Measurements from ENCODE around the gene NADSYN1. TPM values are rescaled to one million over a fixed set of nuclear protein-coding genes. Genes with fewer than 3 reads are reported as not detected.

The NADSYN1 gene
- total RNA-seq, 2 donors from 2014 or later, result 117 to 129 TPM

- ATAC-seq (no peak), DNase-seq (ENCODE audit: low spot score) (no peak)
- no peak overlapping the region for H3K27ac Mint-ChIP-seq
- no peak overlapping the region for H3K4me3 Mint-ChIP-seq
- peaks cover 9 to 12% of the 10 kb centered on the region in 2 donors for H3K4me1 Mint-ChIP-seq (ENCODE audit: low read depth in 2 of 2)
- no peaks in the 10 kb centered on the region for H3K9me3 Mint-ChIP-seq
- peaks cover 27 to 35% of the 10 kb centered on the region in 2 donors for H3K27me3 Mint-ChIP-seq
- H3K36me3 Mint-ChIP-seq, result no peaks in the 10 kb centered on the region
Measured at GRCh38 chr11:71545405-71545966, 92.5 kb downstream of the NADSYN1 start.

DNA sequence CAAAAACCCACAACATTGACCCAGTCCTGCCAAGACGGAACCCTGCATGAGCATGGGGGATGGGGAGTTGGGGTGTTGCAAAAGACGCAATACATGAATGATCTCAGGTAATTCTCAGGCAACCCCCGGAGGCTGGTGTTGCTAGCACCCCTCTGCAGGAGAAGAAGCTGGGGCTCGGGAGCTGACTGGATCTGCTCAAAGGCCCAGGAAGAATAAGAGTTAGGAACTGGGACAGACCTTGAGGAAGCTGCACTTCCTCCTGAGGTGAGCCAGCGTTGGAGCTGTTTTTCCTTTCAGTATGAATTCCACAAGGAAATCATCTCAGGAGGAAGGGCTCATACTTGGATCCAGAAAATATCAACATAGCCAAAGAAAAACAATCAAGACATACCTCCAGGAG is 95.1 kb downstream of the NADSYN1 start, which contains the start of gene KRTAP5-9:
KRTAP5-9 (plus strand) TSS at position 301 of the 400 bp plus-strand sequence. CDS start 238 bp downstream, outside the sequence.
- Mint-ChIP-seq H3K27ac (no peak within 1 kb of the TSS), H3K4me3 (no peak within 1 kb of the TSS), H3K4me1 (ENCODE audit: low read depth in 2 of 2) (peaks cover 8 to 9% of the 10 kb centered on the region in 2 donors), H3K36me3 (no peaks in the 10 kb centered on the region), H3K27me3 (peaks cover 25 to 39% of the 10 kb centered on the region in 2 donors), H3K9me3 (no peaks in the 10 kb centered on the region)
- ATAC-seq (no peak), DNase-seq (ENCODE audit: low spot score) (no peak)

- H3K27me3 Mint-ChIP-seq, result peaks cover 25 to 39% of the 10 kb centered on the region in 2 donors
- no peaks in the 10 kb centered on the region for H3K36me3 Mint-ChIP-seq
- peaks cover 2 to 4% of the 10 kb centered on the region in 2 donors for H3K4me1 Mint-ChIP-seq (ENCODE audit: low read depth in 2 of 2)
- DNase-seq (ENCODE audit: low spot score), result no peak
- no peak overlapping the region for H3K27ac Mint-ChIP-seq
- no peak overlapping the region for H3K4me3 Mint-ChIP-seq
- ATAC-seq, result no peak
- H3K9me3 Mint-ChIP-seq, result no peaks in the 10 kb centered on the region
Measured at GRCh38 chr11:71548716-71549151, 95.7 kb downstream of the NADSYN1 start.

Other genes starting within 250 kb of the NADSYN1 start
- under 1 TPM in 1 of 2 donors, not detected in 1; 0.11 TPM for gene SHANK2, start 200.6 kb upstream of the NADSYN1 start, total RNA-seq
- 100 to 1,000 TPM in 1 of 2 donors, 10 to 100 TPM in 1; 75.8 to 104 TPM for gene DHCR7, start 4.8 kb upstream of the NADSYN1 start, total RNA-seq
- under 1 TPM in 1 of 2 donors, not detected in 1; 0.26 TPM for gene KRTAP5-7, start 74.1 kb downstream of the NADSYN1 start, total RNA-seq
- not detected for gene KRTAP5-8, start 84.8 kb downstream of the NADSYN1 start, total RNA-seq
- gene KRTAP5-9, start 95.2 kb downstream of the NADSYN1 start, total RNA-seq, result not detected
- not detected for gene KRTAP5-10, start 112.4 kb downstream of the NADSYN1 start, total RNA-seq
- not detected for gene KRTAP5-11, start 129.7 kb downstream of the NADSYN1 start, total RNA-seq